IMR-90 (cell line): Measurements from ENCODE around the gene MSS51. TPM values are rescaled to one million over a fixed set of nuclear protein-coding genes. Genes with fewer than 3 reads are reported as not detected.
A peak's percentile ranks its signal among the peaks of the same experiment; 100 is the strongest.

Experiments used
- ATAC-seq: fragments of 200-7000 bp; cut with Tn5 transposase; 2 replicates; pipeline ENCODE4 v1.9.1; 2020; ENCODE audit warnings: low read depth, mild to moderate bottlenecking, moderate library complexity
- BruUV-seq: library from RNA; stranded (reverse); fragments of 400-500 nt; replicated peaks from 2 replicates; lab custom pipeline; 2021; lab: Mats Ljungman, UMichigan
- CTCF ChIA-PET: fragments of 300-600 bp; formaldehyde crosslinking; extraction: SDS; loops from one replicate; lab custom pipeline; 2021; ENCODE audit warnings: antibody characterized with exemption; lab: Yijun Ruan, JAX
- POLR2A ChIA-PET: fragments of 300-600 bp; sonication (Branson Sonifier 250); formaldehyde crosslinking; loops from one replicate; lab custom pipeline; 2022; ENCODE audit warnings: antibody characterized with exemption; ENCODE audit not compliant: unreplicated experiment; lab: Charles Lee
- DNase-seq: peaks from one replicate; pipeline ENCODE4 v3.0.0; 2013
- H2AFZ ChIP-seq: replicated peaks from 2 replicates; pipeline ENCODE3; 2013; ENCODE audit warnings: low read length, mild to moderate bottlenecking; ENCODE audit not compliant: poor library complexity
- H2AK5ac ChIP-seq: 2 replicates; pipeline ENCODE4 v1.6.1; 2013; ENCODE audit warnings: low read depth, low read length, inconsistent platforms
- H2AK9ac ChIP-seq: replicated peaks from 2 replicates; pipeline ENCODE3; 2013; ENCODE audit warnings: mild to moderate bottlenecking, low read depth, low read length, moderate library complexity; ENCODE audit not compliant: poor library complexity
- H2BK120ac ChIP-seq: 2 replicates; pipeline ENCODE4 v1.6.1; 2013; ENCODE audit warnings: low read depth, low read length, inconsistent platforms
- H2BK15ac ChIP-seq: 3 replicates; pipeline ENCODE4 v1.6.1; 2013; ENCODE audit warnings: low read depth, low read length, inconsistent platforms
- H2BK20ac ChIP-seq: 2 replicates; pipeline ENCODE4 v1.6.1; 2013; ENCODE audit warnings: low read depth, mild to moderate bottlenecking, inconsistent platforms, low read length, moderate library complexity
- H2BK5ac ChIP-seq: 2 replicates; pipeline ENCODE4 v1.6.1; 2013; ENCODE audit warnings: mild to moderate bottlenecking, low read depth, low read length, inconsistent platforms; ENCODE audit not compliant: poor library complexity, severe bottlenecking
- H3K14ac ChIP-seq: replicated peaks from 2 replicates; pipeline ENCODE4 v1.6.1; 2013; ENCODE audit warnings: low read depth, low read length, inconsistent platforms
- H3K18ac ChIP-seq: 2 replicates; pipeline ENCODE4 v1.6.1; 2013; ENCODE audit warnings: low read depth, low read length, control low read depth
- H3K23ac ChIP-seq: 2 replicates; pipeline ENCODE4 v1.6.1; 2013; ENCODE audit warnings: low read depth, low read length, inconsistent platforms
- H3K27ac ChIP-seq: 2 replicates; pipeline ENCODE4 v1.5.1; 2013; ENCODE audit warnings: mild to moderate bottlenecking, control low read depth, low read length; ENCODE audit not compliant: insufficient read depth
- H3K27me3 ChIP-seq: 2 replicates; pipeline ENCODE4 v1.6.1; 2013; ENCODE audit warnings: low read length; ENCODE audit not compliant: control insufficient read depth, insufficient read depth
- H3K36me3 ChIP-seq: 2 replicates; pipeline ENCODE4 v1.6.1; 2013; ENCODE audit warnings: low read length, mixed read lengths; ENCODE audit not compliant: control insufficient read depth, insufficient read depth
- H3K4ac ChIP-seq: 2 replicates; pipeline ENCODE4 v1.6.1; 2013; ENCODE audit warnings: low read depth, low read length, inconsistent platforms
- H3K4me1 ChIP-seq: 2 replicates; pipeline ENCODE4 v1.6.1; 2013; ENCODE audit warnings: low read length, mixed read lengths; ENCODE audit not compliant: control insufficient read depth, insufficient read depth
- H3K4me2 ChIP-seq: 2 replicates; pipeline ENCODE4 v1.6.1; 2013; ENCODE audit warnings: low read depth, mild to moderate bottlenecking, control low read depth, low read length, moderate library complexity
- H3K4me3 ChIP-seq: 2 replicates; pipeline ENCODE4 v1.5.1; 2013; ENCODE audit warnings: low read depth, mild to moderate bottlenecking, control low read depth, low read length, moderate library complexity; ENCODE audit not compliant: insufficient read depth
- H3K56ac ChIP-seq: 2 replicates; pipeline ENCODE4 v1.6.1; 2013; ENCODE audit warnings: low read length, inconsistent platforms; ENCODE audit not compliant: insufficient read depth; ENCODE audit errors: extremely low read depth
- H3K79me1 ChIP-seq, 2 experiments: 2 replicates each; pipeline ENCODE4 v1.6.1; 2013; ENCODE audit warnings: low read length in 2 of 2, inconsistent platforms in 1 of 2, low read depth in 1 of 2
- H3K9ac ChIP-seq: 2 replicates; pipeline ENCODE4 v1.6.1; 2013; ENCODE audit warnings: low read depth, low read length, control low read depth
- H3K9me1 ChIP-seq: 2 replicates; pipeline ENCODE4 v1.6.1; 2013; ENCODE audit warnings: low read length, inconsistent platforms; ENCODE audit not compliant: insufficient read depth
- H3K9me3 ChIP-seq: 2 replicates; pipeline ENCODE4 v1.6.1; 2013; ENCODE audit warnings: low read length; ENCODE audit not compliant: control insufficient read depth, insufficient read depth
- H4K20me1 ChIP-seq: 2 replicates; pipeline ENCODE4 v1.6.1; 2013; ENCODE audit warnings: low read length, inconsistent platforms; ENCODE audit not compliant: insufficient read depth
- H4K5ac ChIP-seq: 2 replicates; pipeline ENCODE4 v1.6.1; 2013; ENCODE audit warnings: mild to moderate bottlenecking, low read depth, low read length, control low read depth
- H4K8ac ChIP-seq, 2 experiments: 2 replicates each; pipeline ENCODE4 v1.6.1; 2013; ENCODE audit warnings: low read depth in 2 of 2, low read length in 2 of 2, control low read depth in 1 of 2, inconsistent platforms in 1 of 2
- H4K91ac ChIP-seq: 2 replicates; pipeline ENCODE4 v1.6.1; 2013; ENCODE audit warnings: low read depth, low read length, inconsistent platforms; ENCODE audit not compliant: insufficient read depth
- FOS ChIP-seq: fragments of 150-350 bp; IDR thresholded peaks from 2 replicates; pipeline ENCODE4 v1.6.1; 2016; ENCODE audit warnings: low read depth, low read length
- RAD21 ChIP-seq: IDR thresholded peaks from 2 replicates; pipeline ENCODE4 v1.6.1; 2012; ENCODE audit warnings: low read length, improper control_type of control experiment
- WGBS, 2 experiments: methylation state at CpG; one replicate each; pipeline versions ENCODE4 v1.1.5 to v1.1.7; 2013; ENCODE audit warnings: missing lambda C conversion rate in 2 of 2; ENCODE audit not compliant: insufficient read length in 1 of 2; ENCODE audit errors: extremely low coverage in 2 of 2; 5-methylcytosine and 5-hydroxymethylcytosine counted together
- dilution Hi-C: fragments of 300-500 bp; cut with HindIII; formaldehyde crosslinking; loops from one replicate; pipeline ENCODE4 v1.14.3; 2018; ENCODE audit warnings: low sequenced_read_pairs; ENCODE audit not compliant: unreplicated experiment
- in situ Hi-C: fragments of 300-500 bp; cut with MboI; formaldehyde crosslinking; loops from 3 replicates; pipeline ENCODE4 v1.14.3; 2019; ENCODE audit warnings: low sequenced_read_pairs, inconsistent platforms, mixed read lengths
- intact Hi-C: fragments of 100-400 bp; cut with micrococcal nuclease; formaldehyde crosslinking; loops from 2 replicates; pipeline ENCODE4 v1.10.0; 2022
- polyA plus RNA-seq, 3 experiments: library from polyadenylated mRNA; depleted of rRNA; stranded (reverse); fragments of >200 nt; gene quantifications; 2 replicates each; pipeline ENCODE4 v1.2.3, GENCODE V29; 2012; ENCODE audit warnings: low replicate concordance in 1 of 3
- total RNA-seq: library from RNA; depleted of rRNA; stranded (reverse); fragments of >200 nt; gene quantifications from 2 replicates; pipeline ENCODE4 v1.2.3, GENCODE V29; 2012

MSS51 gene
- total and polyA plus RNA-seq, 2 of the 4 experiments (the other 2 are of a cell fraction) = 1.1 to 1.8 TPM

DNA sequence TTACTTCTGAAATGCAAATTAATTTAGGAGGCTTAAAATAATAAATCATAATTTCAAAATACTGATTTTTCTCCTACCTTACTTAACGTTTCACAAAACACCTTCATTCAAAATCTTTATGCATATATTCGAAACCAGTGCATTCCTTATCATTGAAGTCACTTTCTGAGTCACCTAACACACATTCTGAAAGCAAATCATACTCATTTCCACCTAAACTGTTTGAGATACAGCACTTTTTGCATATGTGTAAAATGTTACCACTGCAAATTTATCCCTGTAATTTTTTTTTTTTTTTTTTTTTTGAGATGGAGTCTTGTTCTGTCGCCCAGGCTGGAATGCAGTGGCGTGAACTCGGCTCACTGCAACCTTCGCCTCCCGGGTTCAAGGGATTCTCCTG is 46.8 kb upstream of the MSS51 start:
- H2AK5ac ChIP-seq = no peak overlapping the region
- WGBS, 2 experiments = 20 to 100% methylated on average over 1 to 2 of the region's 7 CpGs
- H2BK5ac ChIP-seq = no peak overlapping the region
- H2AFZ ChIP-seq = no peak overlapping the region
- H3K23ac ChIP-seq = no peak overlapping the region
- H3K14ac ChIP-seq = no peak overlapping the region
- H3K9ac ChIP-seq = no peak overlapping the region
- no peaks in the 10 kb centered on the region for H3K27me3 ChIP-seq
- in situ Hi-C loops (no loop called here), dilution Hi-C loops (no loop called here), intact Hi-C loops (no loop called here)
- no peak overlapping the region for H3K4ac ChIP-seq
- H3K4me2 ChIP-seq = no peak overlapping the region
- no peak overlapping the region for H3K56ac ChIP-seq
- H4K20me1 ChIP-seq = peaks cover 3% of the 10 kb centered on the region; the same call in 1 of the 2 replicates
- TF ChIP-seq RAD21 (no peak), FOS (peak; percentile 39; the same call in 1 of the 2 replicates)
- DNase-seq (peak; percentile 79), ATAC-seq (peak; percentile 54)
- H2BK15ac ChIP-seq = no peak overlapping the region
- no peak overlapping the region for H3K18ac ChIP-seq
- no peak overlapping the region for H4K91ac ChIP-seq
- peaks cover 20 to 41% of the 10 kb centered on the region in 2 experiments for H3K79me1 ChIP-seq
- H3K4me1 ChIP-seq = peaks cover 3% of the 10 kb centered on the region; the same call in 1 of the 2 replicates
- no peak overlapping the region; the same call in 1 of the 2 replicates for H3K27ac ChIP-seq
- H3K9me1 ChIP-seq = 0 out of 2 replicates have a peak, but pooled peaks cover 3% of the 10 kb centered on the region
- ChIA-PET CTCF (no interaction called here), POLR2A (no interaction called here)
- no peaks in the 10 kb centered on the region for H3K9me3 ChIP-seq
- H2AK9ac ChIP-seq = no peak overlapping the region
- peaks cover 13% of the 10 kb centered on the region for H3K36me3 ChIP-seq
- no TSS peak for BruUV-seq
- 0 out of 4 replicates have a peak overlapping the region, but pooled peaks of 1 of the 2 experiments have one; percentile 17 for H4K8ac ChIP-seq
- H4K5ac ChIP-seq = no peak overlapping the region
- no peak overlapping the region for H2BK20ac ChIP-seq
- H2BK120ac ChIP-seq = no peak overlapping the region
- no peak overlapping the region for H3K4me3 ChIP-seq
